ENCODE measurements around the gene SSH2.

DNA sequence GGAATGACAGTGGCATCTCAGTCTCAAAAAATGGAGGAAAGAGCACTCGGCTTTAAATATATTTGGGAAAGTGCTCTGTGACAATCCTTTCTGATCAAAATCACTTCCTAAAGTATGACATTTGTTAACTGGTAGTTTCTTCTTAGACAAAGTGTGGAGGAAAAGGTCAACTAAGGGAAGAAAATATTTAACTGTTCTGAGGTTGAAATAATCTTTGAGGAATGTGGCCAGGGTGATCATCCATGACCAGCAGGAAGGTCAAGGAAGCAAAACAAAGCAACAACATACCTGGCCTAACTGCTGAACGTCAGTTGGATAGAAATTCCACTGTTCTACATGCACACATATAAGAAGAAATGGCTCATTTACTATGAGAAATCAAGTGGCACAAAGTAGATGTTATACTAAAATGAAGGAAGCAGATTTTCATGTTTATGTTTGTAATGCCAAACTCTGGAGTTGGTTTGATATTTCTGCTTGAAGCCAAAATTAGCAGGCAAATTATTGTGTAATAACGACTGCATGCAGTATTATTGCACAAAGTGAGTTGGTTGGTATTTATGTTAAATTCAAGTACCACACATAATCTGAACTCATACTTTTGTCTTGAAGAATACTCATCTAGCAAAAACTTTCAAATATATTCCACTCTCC is 220.0 kb downstream of the SSH2 start:
- no peak for TF ChIP-seq EP300 (IDR thresholded peaks at IDR 0.05; ENCODE audit: borderline replicate concordance in 1 of 2, low read depth in 1 of 2, low read length in 1 of 2)
- TF ChIP-seq, protein P1, sequence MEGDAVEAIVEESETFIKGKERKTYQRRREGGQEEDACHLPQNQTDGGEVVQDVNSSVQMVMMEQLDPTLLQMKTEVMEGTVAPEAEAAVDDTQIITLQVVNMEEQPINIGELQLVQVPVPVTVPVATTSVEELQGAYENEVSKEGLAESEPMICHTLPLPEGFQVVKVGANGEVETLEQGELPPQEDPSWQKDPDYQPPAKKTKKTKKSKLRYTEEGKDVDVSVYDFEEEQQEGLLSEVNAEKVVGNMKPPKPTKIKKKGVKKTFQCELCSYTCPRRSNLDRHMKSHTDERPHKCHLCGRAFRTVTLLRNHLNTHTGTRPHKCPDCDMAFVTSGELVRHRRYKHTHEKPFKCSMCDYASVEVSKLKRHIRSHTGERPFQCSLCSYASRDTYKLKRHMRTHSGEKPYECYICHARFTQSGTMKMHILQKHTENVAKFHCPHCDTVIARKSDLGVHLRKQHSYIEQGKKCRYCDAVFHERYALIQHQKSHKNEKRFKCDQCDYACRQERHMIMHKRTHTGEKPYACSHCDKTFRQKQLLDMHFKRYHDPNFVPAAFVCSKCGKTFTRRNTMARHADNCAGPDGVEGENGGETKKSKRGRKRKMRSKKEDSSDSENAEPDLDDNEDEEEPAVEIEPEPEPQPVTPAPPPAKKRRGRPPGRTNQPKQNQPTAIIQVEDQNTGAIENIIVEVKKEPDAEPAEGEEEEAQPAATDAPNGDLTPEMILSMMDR (IDR thresholded peaks at IDR 0.05) = no peak
- no peak for TF ChIP-seq ELF1 (IDR thresholded peaks at IDR 0.05)
- TF ChIP-seq GABPA (IDR thresholded peaks at IDR 0.05; ENCODE audit: low read depth) = no peak
- no peak for TF ChIP-seq SMC3 (IDR thresholded peaks at IDR 0.05; ENCODE audit: low read depth, low read length)
- no peak for TF ChIP-seq NRF1 (IDR thresholded peaks at IDR 0.05; ENCODE audit: low read depth, low read length)

All from SK-N-SH (cell line).